Panc1 (cell line): Measurements from ENCODE around the gene LIPT2. TPM values are rescaled to one million over a fixed set of nuclear protein-coding genes. Genes with fewer than 3 reads are reported as not detected.

ENCODE experiments used
- ATAC-seq: fragments of 200-7000 bp; cut with Tn5 transposase; 2 replicates; pipeline ENCODE4 v1.9.1; 2020; ENCODE audit warnings: mild to moderate bottlenecking, moderate library complexity
- BruUV-seq: library from RNA; stranded (reverse); fragments of 400-500 nt; replicated peaks from 2 replicates; lab custom pipeline; 2021; lab: Mats Ljungman, UMichigan
- CTCF ChIA-PET: fragments of 300-600 bp; sonication (Branson Sonifier 250); formaldehyde crosslinking; loops from one replicate; lab custom pipeline; 2022; ENCODE audit warnings: antibody characterized with exemption; lab: Charles Lee
- POLR2A ChIA-PET: fragments of 300-600 bp; sonication (Branson Sonifier 250); formaldehyde crosslinking; loops from one replicate; lab custom pipeline; 2022; ENCODE audit warnings: antibody characterized with exemption; lab: Charles Lee
- DNase-seq: peaks from one replicate; pipeline ENCODE4 v3.0.0-alpha.2; 2010; ENCODE audit warnings: low read depth, low spot score
- H3K27ac ChIP-seq: 2 replicates; pipeline ENCODE4 v1.5.1; 2011; ENCODE audit warnings: mild to moderate bottlenecking, low read length, inconsistent platforms
- H3K27me3 ChIP-seq: fragments of 200-500 bp; sonication (Bioruptor generic); 2 replicates; pipeline ENCODE4 v1.6.0; 2014; ENCODE audit warnings: low read length, inconsistent platforms; ENCODE audit not compliant: control insufficient read depth, insufficient read depth
- H3K36me3 ChIP-seq: fragments of 200-500 bp; sonication (Bioruptor generic); 2 replicates; pipeline ENCODE4 v1.5.1; 2014; ENCODE audit warnings: inconsistent platforms, mild to moderate bottlenecking, low read length, moderate library complexity; ENCODE audit not compliant: control insufficient read depth, insufficient read depth
- H3K4me1 ChIP-seq: 2 replicates; pipeline ENCODE4 v1.5.1; 2011; ENCODE audit warnings: inconsistent platforms, mild to moderate bottlenecking, low read length, moderate library complexity; ENCODE audit not compliant: control insufficient read depth, insufficient read depth
- H3K4me3 ChIP-seq, 2 experiments: 2 replicates each; pipeline ENCODE4 v1.5.1; 2011 to 2012; ENCODE audit warnings: low read depth in 2 of 2, low read length in 2 of 2, mild to moderate bottlenecking in 2 of 2, inconsistent platforms in 1 of 2, moderate library complexity in 1 of 2
- H3K9me3 ChIP-seq: fragments of 200-500 bp; sonication (Bioruptor generic); 2 replicates; pipeline ENCODE4 v1.5.1; 2014; ENCODE audit warnings: low read depth, mild to moderate bottlenecking, inconsistent platforms, low read length, moderate library complexity; ENCODE audit not compliant: control insufficient read depth, insufficient read depth
- CTCF ChIP-seq: fragments of 450-650 bp; IDR thresholded peaks from 2 replicates; pipeline ENCODE4 v1.5.1; 2017; ENCODE audit warnings: mild to moderate bottlenecking
- POLR2AphosphoS5 ChIP-seq: IDR thresholded peaks from 2 replicates; pipeline ENCODE4 v1.6.1; 2012; ENCODE audit warnings: mild to moderate bottlenecking, low read depth, low read length, moderate library complexity
- SIN3A ChIP-seq: IDR thresholded peaks from 2 replicates; pipeline ENCODE4 v1.6.1; 2012; ENCODE audit warnings: low read depth, mild to moderate bottlenecking, low read length, moderate library complexity, borderline replicate concordance; ENCODE audit not compliant: insufficient read depth
- TCF7L2 ChIP-seq: IDR thresholded peaks from 2 replicates; pipeline ENCODE4 v1.6.1; 2011; ENCODE audit warnings: mild to moderate bottlenecking, low read depth, low read length, inconsistent platforms
- in situ Hi-C: cut with HindIII; loops from 2 replicates; pipeline ENCODE4 v1.10.0; 2016; ENCODE audit warnings: low sequenced_read_pairs, low pct_unique_long_range_greater_than_20kb
- intact Hi-C: fragments of 100-400 bp; cut with micrococcal nuclease; formaldehyde crosslinking; loops from one replicate; pipeline ENCODE4 v1.10.0; 2022; ENCODE audit not compliant: unreplicated experiment
- total RNA-seq: library from RNA; stranded (reverse); gene quantifications from one replicate; pipeline ENCODE4 v1.2.1, GENCODE V29; 2021; ENCODE audit not compliant: unreplicated experiment
- TF ChIP-seq, protein P1 (sequence below), 2 experiments: IDR thresholded peaks; 2 replicates each; pipeline ENCODE4 v1.6.1; 2011 to 2012; ENCODE audit warnings: low read depth in 2 of 2, control low read depth in 1 of 2, low read length in 1 of 2, mild to moderate bottlenecking in 1 of 2, moderate library complexity in 1 of 2; ENCODE audit not compliant: insufficient read depth in 1 of 2

The LIPT2 gene
- total RNA-seq, 1 experiment from 2014 or later = 6.2 TPM

GRCh38 chr11:74504100-74504691 lies 10.7 kb upstream of the LIPT2 start:
- H3K36me3 ChIP-seq = no peaks in the 10 kb centered on the region
- no TSS peak for BruUV-seq
- in situ Hi-C loops (no loop called here), intact Hi-C loops (no loop called here)
- ATAC-seq (peak; percentile 57; the same call in 1 of the 2 replicates), DNase-seq (no peak)
- ChIA-PET CTCF (interaction anchor here (1.1 kb wide), 1 partner anchor 67 kb away, joined by 3 read pairs; no protein-coding TSS in a partner anchor), POLR2A (no interaction called here)
- TF ChIP-seq CTCF (0 out of 2 replicates have a peak, but pooled peaks have one; percentile 19), POLR2AphosphoS5 (no peak)
- H3K27me3 ChIP-seq = no peaks in the 10 kb centered on the region
- no peak overlapping the region for H3K27ac ChIP-seq
- no peak overlapping the region for H3K4me3 ChIP-seq
- H3K4me1 ChIP-seq = peaks cover 4% of the 10 kb centered on the region; the same call in 1 of the 2 replicates
- H3K9me3 ChIP-seq = peaks cover 5% of the 10 kb centered on the region; the same call in 1 of the 2 replicates

DNA sequence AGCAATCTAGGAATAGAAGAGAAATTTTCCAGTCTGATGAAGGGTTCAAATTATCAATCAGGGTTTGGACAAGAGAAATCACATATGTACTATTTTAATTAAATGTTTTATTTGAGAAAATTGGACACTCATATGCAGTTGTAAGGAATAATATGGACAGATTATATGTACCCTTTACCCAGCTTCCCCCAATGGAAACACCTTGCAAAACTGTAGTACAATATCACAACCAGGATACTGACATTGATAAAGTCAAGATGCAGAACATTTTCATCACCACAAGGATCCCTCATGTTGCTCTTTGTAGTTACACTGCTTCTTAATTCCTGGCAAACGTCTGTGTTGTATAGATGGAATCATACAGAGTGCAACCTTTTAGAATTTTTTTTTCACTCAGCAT lies 1.4 kb upstream of the LIPT2 start:
- peaks cover 9% of the 10 kb centered on the region for H3K4me1 ChIP-seq
- H3K27me3 ChIP-seq = no peaks in the 10 kb centered on the region
- DNase-seq (no peak), ATAC-seq (no peak)
- no peaks in the 10 kb centered on the region for H3K36me3 ChIP-seq
- TF ChIP-seq CTCF (no peak), TCF7L2 (no peak), POLR2AphosphoS5 (no peak), SIN3A (no peak)
- TF ChIP-seq, protein P1, sequence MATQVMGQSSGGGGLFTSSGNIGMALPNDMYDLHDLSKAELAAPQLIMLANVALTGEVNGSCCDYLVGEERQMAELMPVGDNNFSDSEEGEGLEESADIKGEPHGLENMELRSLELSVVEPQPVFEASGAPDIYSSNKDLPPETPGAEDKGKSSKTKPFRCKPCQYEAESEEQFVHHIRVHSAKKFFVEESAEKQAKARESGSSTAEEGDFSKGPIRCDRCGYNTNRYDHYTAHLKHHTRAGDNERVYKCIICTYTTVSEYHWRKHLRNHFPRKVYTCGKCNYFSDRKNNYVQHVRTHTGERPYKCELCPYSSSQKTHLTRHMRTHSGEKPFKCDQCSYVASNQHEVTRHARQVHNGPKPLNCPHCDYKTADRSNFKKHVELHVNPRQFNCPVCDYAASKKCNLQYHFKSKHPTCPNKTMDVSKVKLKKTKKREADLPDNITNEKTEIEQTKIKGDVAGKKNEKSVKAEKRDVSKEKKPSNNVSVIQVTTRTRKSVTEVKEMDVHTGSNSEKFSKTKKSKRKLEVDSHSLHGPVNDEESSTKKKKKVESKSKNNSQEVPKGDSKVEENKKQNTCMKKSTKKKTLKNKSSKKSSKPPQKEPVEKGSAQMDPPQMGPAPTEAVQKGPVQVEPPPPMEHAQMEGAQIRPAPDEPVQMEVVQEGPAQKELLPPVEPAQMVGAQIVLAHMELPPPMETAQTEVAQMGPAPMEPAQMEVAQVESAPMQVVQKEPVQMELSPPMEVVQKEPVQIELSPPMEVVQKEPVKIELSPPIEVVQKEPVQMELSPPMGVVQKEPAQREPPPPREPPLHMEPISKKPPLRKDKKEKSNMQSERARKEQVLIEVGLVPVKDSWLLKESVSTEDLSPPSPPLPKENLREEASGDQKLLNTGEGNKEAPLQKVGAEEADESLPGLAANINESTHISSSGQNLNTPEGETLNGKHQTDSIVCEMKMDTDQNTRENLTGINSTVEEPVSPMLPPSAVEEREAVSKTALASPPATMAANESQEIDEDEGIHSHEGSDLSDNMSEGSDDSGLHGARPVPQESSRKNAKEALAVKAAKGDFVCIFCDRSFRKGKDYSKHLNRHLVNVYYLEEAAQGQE (IDR thresholded peaks at IDR 0.05; ENCODE audit: insufficient read depth in 1 of 2, low read depth in 2 of 2, low read length in 1 of 2) = no peak
- ChIA-PET CTCF (no interaction called here), POLR2A (no interaction called here)
- intact Hi-C loops (no loop called here), in situ Hi-C loops (no loop called here)
- H3K27ac ChIP-seq = no peak overlapping the region
- H3K9me3 ChIP-seq = no peaks in the 10 kb centered on the region
- BruUV-seq = TSS peak; percentile 63
- no peak overlapping the region for H3K4me3 ChIP-seq
